HEK293 (cell line): ENCODE measurements around the gene ESR2.

Experiments
- BCL11B ChIP-seq: fragments of 450-650 bp; formaldehyde crosslinking; IDR thresholded peaks from 2 replicates; pipeline ENCODE4 v1.5.1; 2016; ENCODE audit warnings: low read depth, missing biosample characterization, missing genetic modification characterization
- GLIS2 ChIP-seq: fragments of 450-650 bp; formaldehyde crosslinking; IDR thresholded peaks from 2 replicates; pipeline ENCODE4 v1.5.1; 2016; ENCODE audit warnings: missing biosample characterization, missing genetic modification characterization
- KLF1 ChIP-seq: fragments of 450-650 bp; formaldehyde crosslinking; IDR thresholded peaks from 2 replicates; pipeline ENCODE4 v1.5.1; 2016; ENCODE audit warnings: missing biosample characterization, missing genetic modification characterization
- OSR2 ChIP-seq: fragments of 450-650 bp; formaldehyde crosslinking; IDR thresholded peaks from 2 replicates; pipeline ENCODE4 v1.5.1; 2016; ENCODE audit warnings: missing biosample characterization, missing genetic modification characterization
- REPIN1 ChIP-seq: fragments of 450-650 bp; formaldehyde crosslinking; IDR thresholded peaks from 2 replicates; pipeline ENCODE4 v1.5.1; 2017; ENCODE audit warnings: missing biosample characterization, missing genetic modification characterization, low read depth
- SCRT1 ChIP-seq: fragments of 450-650 bp; formaldehyde crosslinking; IDR thresholded peaks from 2 replicates; pipeline ENCODE4 v1.5.1; 2016; ENCODE audit warnings: missing biosample characterization, missing genetic modification characterization, borderline replicate concordance
- SP3 ChIP-seq: fragments of 450-650 bp; formaldehyde crosslinking; IDR thresholded peaks from 2 replicates; pipeline ENCODE4 v1.5.1; 2016; ENCODE audit warnings: missing biosample characterization, missing genetic modification characterization
- ZBTB20 ChIP-seq: fragments of 450-650 bp; formaldehyde crosslinking; IDR thresholded peaks from 2 replicates; pipeline ENCODE4 v1.5.1; 2016; ENCODE audit warnings: missing biosample characterization, missing genetic modification characterization
- ZBTB21 ChIP-seq: fragments of 450-650 bp; formaldehyde crosslinking; IDR thresholded peaks from 2 replicates; pipeline ENCODE4 v1.5.1; 2017; ENCODE audit warnings: missing biosample characterization, missing genetic modification characterization
- ZBTB48 ChIP-seq: fragments of 450-650 bp; formaldehyde crosslinking; IDR thresholded peaks from 2 replicates; pipeline ENCODE4 v1.5.1; 2016; ENCODE audit warnings: missing biosample characterization, missing genetic modification characterization
- ZFHX2 ChIP-seq: fragments of 450-650 bp; formaldehyde crosslinking; conservative IDR thresholded peaks from 2 replicates; pipeline ENCODE4 v1.5.1; 2016; ENCODE audit warnings: missing biosample characterization, missing genetic modification characterization
- ZFP69B ChIP-seq: fragments of 450-650 bp; formaldehyde crosslinking; IDR thresholded peaks from 2 replicates; pipeline ENCODE4 v1.5.1; 2016; ENCODE audit warnings: missing biosample characterization, missing genetic modification characterization
- ZNF114 ChIP-seq: fragments of 450-650 bp; formaldehyde crosslinking; IDR thresholded peaks from 2 replicates; pipeline ENCODE4 v1.5.0; 2017; ENCODE audit warnings: missing biosample characterization, missing genetic modification characterization
- ZNF121 ChIP-seq: fragments of 450-650 bp; formaldehyde crosslinking; IDR thresholded peaks from 2 replicates; pipeline ENCODE4 v1.5.1; 2016; ENCODE audit warnings: missing biosample characterization, missing genetic modification characterization
- ZNF133 ChIP-seq: fragments of 450-650 bp; formaldehyde crosslinking; IDR thresholded peaks from 2 replicates; pipeline ENCODE4 v1.5.1; 2016; ENCODE audit warnings: missing biosample characterization, missing genetic modification characterization
- ZNF146 ChIP-seq: fragments of 450-650 bp; formaldehyde crosslinking; IDR thresholded peaks from 2 replicates; pipeline ENCODE4 v1.5.1; 2016; ENCODE audit warnings: missing biosample characterization, missing genetic modification characterization
- ZNF155 ChIP-seq: fragments of 450-650 bp; formaldehyde crosslinking; IDR thresholded peaks from 2 replicates; pipeline ENCODE4 v1.5.1; 2016; ENCODE audit warnings: missing biosample characterization, missing genetic modification characterization
- ZNF157 ChIP-seq: fragments of 450-650 bp; formaldehyde crosslinking; IDR thresholded peaks from 2 replicates; pipeline ENCODE4 v1.5.1; 2016; ENCODE audit warnings: missing biosample characterization, missing genetic modification characterization
- ZNF221 ChIP-seq: fragments of 450-650 bp; formaldehyde crosslinking; IDR thresholded peaks from 2 replicates; pipeline ENCODE4 v1.5.1; 2017; ENCODE audit warnings: missing biosample characterization, missing genetic modification characterization, borderline replicate concordance
- ZNF341 ChIP-seq: fragments of 450-650 bp; formaldehyde crosslinking; IDR thresholded peaks from 2 replicates; pipeline ENCODE4; 2016; ENCODE audit warnings: low read depth, missing biosample characterization, missing genetic modification characterization
- ZNF433 ChIP-seq: fragments of 450-650 bp; formaldehyde crosslinking; IDR thresholded peaks from 2 replicates; pipeline ENCODE4 v1.5.1; 2016; ENCODE audit warnings: missing biosample characterization, missing genetic modification characterization, low read depth
- ZNF544 ChIP-seq: fragments of 450-650 bp; formaldehyde crosslinking; IDR thresholded peaks from 2 replicates; pipeline ENCODE4 v1.5.0; 2017; ENCODE audit warnings: missing biosample characterization, missing genetic modification characterization
- ZNF549 ChIP-seq: fragments of 450-650 bp; IDR thresholded peaks from 2 replicates; pipeline ENCODE4 v1.5.1; 2018; ENCODE audit warnings: missing biosample characterization, missing genetic modification characterization, mild to moderate bottlenecking, inconsistent platforms, moderate library complexity
- ZNF561 ChIP-seq: fragments of 450-650 bp; IDR thresholded peaks from 2 replicates; pipeline ENCODE4 v1.5.1; 2018; ENCODE audit warnings: missing biosample characterization, missing genetic modification characterization, borderline replicate concordance
- ZNF623 ChIP-seq: fragments of 450-650 bp; formaldehyde crosslinking; IDR thresholded peaks from 2 replicates; pipeline ENCODE4 v1.5.1; 2016; ENCODE audit warnings: missing biosample characterization, missing genetic modification characterization
- ZNF626 ChIP-seq: fragments of 450-650 bp; sonication (Bioruptor Pico); formaldehyde crosslinking; IDR thresholded peaks from 2 replicates; pipeline ENCODE4 v1.5.1; 2018; ENCODE audit warnings: missing biosample characterization, missing genetic modification characterization, inconsistent platforms
- ZNF660 ChIP-seq: fragments of 450-650 bp; IDR thresholded peaks from 2 replicates; pipeline ENCODE4 v1.5.1; 2018; ENCODE audit warnings: missing biosample characterization, mild to moderate bottlenecking, missing genetic modification characterization
- ZNF707 ChIP-seq: fragments of 450-650 bp; formaldehyde crosslinking; IDR thresholded peaks from 2 replicates; pipeline ENCODE4 v1.5.1; 2016; ENCODE audit warnings: missing biosample characterization, missing genetic modification characterization
- ZXDB ChIP-seq: fragments of 450-650 bp; formaldehyde crosslinking; IDR thresholded peaks from 2 replicates; pipeline ENCODE4 v1.5.1; 2016; ENCODE audit warnings: missing biosample characterization, missing genetic modification characterization
- TF ChIP-seq, protein P1 (sequence below): fragments of 450-650 bp; formaldehyde crosslinking; IDR thresholded peaks from 2 replicates; pipeline ENCODE4 v1.5.1; 2016; ENCODE audit warnings: missing biosample characterization, missing genetic modification characterization
- TF ChIP-seq, protein P2 (sequence below): fragments of 450-650 bp; formaldehyde crosslinking; IDR thresholded peaks from 2 replicates; pipeline ENCODE4 v1.5.1; 2017; ENCODE audit warnings: missing biosample characterization, mild to moderate bottlenecking, missing genetic modification characterization, moderate library complexity
- TF ChIP-seq, protein P3 (sequence below): fragments of 450-650 bp; formaldehyde crosslinking; IDR thresholded peaks from 2 replicates; pipeline ENCODE4 v1.5.1; 2016; ENCODE audit warnings: missing biosample characterization, missing genetic modification characterization, low read depth
- TF ChIP-seq, protein P4 (sequence below): fragments of 450-650 bp; formaldehyde crosslinking; optimal IDR thresholded peaks from 2 replicates; pipeline ENCODE3; 2016; ENCODE audit warnings: missing biosample characterization, mild to moderate bottlenecking, missing genetic modification characterization

ESR2 gene

DNA sequence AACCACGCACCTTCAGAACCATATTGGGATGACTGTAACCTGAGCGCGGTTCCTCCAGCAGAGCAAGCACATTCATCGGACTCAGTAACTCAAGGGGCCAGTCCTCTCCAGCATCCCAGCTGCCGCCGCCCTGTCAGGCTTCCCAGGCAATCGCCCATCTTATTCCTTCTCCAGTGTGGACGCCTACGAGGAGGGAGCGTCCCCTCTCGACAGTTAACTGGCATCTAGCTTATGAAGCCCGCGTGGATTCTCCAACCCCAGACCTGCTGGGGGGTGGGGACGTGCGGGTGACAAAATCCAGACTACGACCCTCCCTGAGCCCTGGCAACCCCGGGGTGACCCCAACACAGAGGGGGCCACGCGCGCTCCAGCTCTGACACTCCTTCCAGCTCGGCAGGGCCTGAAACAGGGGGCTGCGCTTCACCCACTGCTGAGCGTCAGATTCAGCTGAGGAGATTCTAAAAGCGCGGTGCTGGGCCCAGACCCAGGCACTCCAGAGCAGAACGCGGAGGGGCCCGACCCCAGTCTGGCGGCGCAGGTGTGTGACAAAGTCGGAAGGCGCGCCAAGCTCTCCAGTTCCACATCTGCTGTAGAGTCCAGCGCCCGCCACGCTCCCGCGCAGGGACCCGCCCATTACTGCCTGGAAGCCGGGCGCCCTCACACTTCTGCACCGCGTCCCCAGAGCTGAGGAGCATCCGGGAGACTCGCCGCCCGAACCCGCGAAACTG lies 43.9 kb upstream of the ESR2 start (continued):
- TF ChIP-seq, protein P1, sequence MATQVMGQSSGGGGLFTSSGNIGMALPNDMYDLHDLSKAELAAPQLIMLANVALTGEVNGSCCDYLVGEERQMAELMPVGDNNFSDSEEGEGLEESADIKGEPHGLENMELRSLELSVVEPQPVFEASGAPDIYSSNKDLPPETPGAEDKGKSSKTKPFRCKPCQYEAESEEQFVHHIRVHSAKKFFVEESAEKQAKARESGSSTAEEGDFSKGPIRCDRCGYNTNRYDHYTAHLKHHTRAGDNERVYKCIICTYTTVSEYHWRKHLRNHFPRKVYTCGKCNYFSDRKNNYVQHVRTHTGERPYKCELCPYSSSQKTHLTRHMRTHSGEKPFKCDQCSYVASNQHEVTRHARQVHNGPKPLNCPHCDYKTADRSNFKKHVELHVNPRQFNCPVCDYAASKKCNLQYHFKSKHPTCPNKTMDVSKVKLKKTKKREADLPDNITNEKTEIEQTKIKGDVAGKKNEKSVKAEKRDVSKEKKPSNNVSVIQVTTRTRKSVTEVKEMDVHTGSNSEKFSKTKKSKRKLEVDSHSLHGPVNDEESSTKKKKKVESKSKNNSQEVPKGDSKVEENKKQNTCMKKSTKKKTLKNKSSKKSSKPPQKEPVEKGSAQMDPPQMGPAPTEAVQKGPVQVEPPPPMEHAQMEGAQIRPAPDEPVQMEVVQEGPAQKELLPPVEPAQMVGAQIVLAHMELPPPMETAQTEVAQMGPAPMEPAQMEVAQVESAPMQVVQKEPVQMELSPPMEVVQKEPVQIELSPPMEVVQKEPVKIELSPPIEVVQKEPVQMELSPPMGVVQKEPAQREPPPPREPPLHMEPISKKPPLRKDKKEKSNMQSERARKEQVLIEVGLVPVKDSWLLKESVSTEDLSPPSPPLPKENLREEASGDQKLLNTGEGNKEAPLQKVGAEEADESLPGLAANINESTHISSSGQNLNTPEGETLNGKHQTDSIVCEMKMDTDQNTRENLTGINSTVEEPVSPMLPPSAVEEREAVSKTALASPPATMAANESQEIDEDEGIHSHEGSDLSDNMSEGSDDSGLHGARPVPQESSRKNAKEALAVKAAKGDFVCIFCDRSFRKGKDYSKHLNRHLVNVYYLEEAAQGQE (tag by site-specific recombination) = peak; percentile 12; the same call in 1 of the 2 replicates
- TF ChIP-seq ZNF157 (tag by site-specific recombination) (no peak), ZNF114 (no peak), ZNF341 (tag by site-specific recombination) (no peak), ZBTB21 (no peak), ZNF146 (tag by site-specific recombination) (no peak), GLIS2 (tag by site-specific recombination) (peak; percentile 72), OSR2 (no peak), ZNF221 (no peak), ZFHX2 (tag by site-specific recombination) (peak; percentile 28; the same call in 1 of the 2 replicates), ZNF561 (tag by site-specific recombination) (0 out of 2 replicates have a peak, but pooled peaks have one; percentile 48), ZNF707 (tag by site-specific recombination) (no peak), ZNF121 (tag by site-specific recombination) (no peak), BCL11B (tag by site-specific recombination) (no peak; the same call in 1 of the 2 replicates), SCRT1 (no peak), REPIN1 (tag by site-specific recombination) (no peak), ZNF660 (tag by site-specific recombination) (no peak), SP3 (tag by site-specific recombination) (no peak), ZNF133 (tag by site-specific recombination) (no peak), KLF1 (0 out of 2 replicates have a peak, but pooled peaks have one; percentile 20), ZBTB48 (tag by site-specific recombination) (peak; percentile 80), ZNF544 (tag by site-specific recombination) (no peak), ZNF623 (tag by site-specific recombination) (no peak), ZNF155 (tag by site-specific recombination) (no peak), ZFP69B (tag by site-specific recombination) (peak; percentile 71), ZXDB (tag by site-specific recombination) (0 out of 2 replicates have a peak, but pooled peaks have one; percentile 13), ZNF549 (tag by site-specific recombination) (no peak), ZNF626 (no peak), ZNF433 (tag by site-specific recombination) (no peak), ZBTB20 (peak; percentile 75)
- TF ChIP-seq, protein P2, sequence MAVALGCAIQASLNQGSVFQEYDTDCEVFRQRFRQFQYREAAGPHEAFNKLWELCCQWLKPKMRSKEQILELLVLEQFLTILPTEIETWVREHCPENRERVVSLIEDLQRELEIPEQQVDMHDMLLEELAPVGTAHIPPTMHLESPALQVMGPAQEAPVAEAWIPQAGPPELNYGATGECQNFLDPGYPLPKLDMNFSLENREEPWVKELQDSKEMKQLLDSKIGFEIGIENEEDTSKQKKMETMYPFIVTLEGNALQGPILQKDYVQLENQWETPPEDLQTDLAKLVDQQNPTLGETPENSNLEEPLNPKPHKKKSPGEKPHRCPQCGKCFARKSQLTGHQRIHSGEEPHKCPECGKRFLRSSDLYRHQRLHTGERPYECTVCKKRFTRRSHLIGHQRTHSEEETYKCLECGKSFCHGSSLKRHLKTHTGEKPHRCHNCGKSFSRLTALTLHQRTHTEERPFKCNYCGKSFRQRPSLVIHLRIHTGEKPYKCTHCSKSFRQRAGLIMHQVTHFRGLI (tag by site-specific recombination) = no peak
- TF ChIP-seq, protein P3, sequence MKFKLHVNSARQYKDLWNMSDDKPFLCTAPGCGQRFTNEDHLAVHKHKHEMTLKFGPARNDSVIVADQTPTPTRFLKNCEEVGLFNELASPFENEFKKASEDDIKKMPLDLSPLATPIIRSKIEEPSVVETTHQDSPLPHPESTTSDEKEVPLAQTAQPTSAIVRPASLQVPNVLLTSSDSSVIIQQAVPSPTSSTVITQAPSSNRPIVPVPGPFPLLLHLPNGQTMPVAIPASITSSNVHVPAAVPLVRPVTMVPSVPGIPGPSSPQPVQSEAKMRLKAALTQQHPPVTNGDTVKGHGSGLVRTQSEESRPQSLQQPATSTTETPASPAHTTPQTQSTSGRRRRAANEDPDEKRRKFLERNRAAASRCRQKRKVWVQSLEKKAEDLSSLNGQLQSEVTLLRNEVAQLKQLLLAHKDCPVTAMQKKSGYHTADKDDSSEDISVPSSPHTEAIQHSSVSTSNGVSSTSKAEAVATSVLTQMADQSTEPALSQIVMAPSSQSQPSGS (tag by site-specific recombination) = no peak
- TF ChIP-seq, protein P4, sequence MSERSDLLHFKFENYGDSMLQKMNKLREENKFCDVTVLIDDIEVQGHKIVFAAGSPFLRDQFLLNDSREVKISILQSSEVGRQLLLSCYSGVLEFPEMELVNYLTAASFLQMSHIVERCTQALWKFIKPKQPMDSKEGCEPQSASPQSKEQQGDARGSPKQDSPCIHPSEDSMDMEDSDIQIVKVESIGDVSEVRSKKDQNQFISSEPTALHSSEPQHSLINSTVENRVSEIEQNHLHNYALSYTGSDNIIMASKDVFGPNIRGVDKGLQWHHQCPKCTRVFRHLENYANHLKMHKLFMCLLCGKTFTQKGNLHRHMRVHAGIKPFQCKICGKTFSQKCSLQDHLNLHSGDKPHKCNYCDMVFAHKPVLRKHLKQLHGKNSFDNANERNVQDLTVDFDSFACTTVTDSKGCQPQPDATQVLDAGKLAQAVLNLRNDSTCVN (tag by site-specific recombination) = peak; percentile 89
